Panc1 (cell line): Measurements from ENCODE around the gene LY6G6C. TPM values are rescaled to one million over a fixed set of nuclear protein-coding genes. Genes with fewer than 3 reads are reported as not detected.
A peak's percentile ranks its signal among the peaks of the same experiment; 100 is the strongest.

ENCODE experiments used
- ATAC-seq: fragments of 200-7000 bp; cut with Tn5 transposase; 2 replicates; pipeline ENCODE4 v1.9.1; 2020; ENCODE audit warnings: mild to moderate bottlenecking, moderate library complexity
- BruUV-seq: library from RNA; stranded (reverse); fragments of 400-500 nt; replicated peaks from 2 replicates; lab custom pipeline; 2021; lab: Mats Ljungman, UMichigan
- CTCF ChIA-PET: fragments of 300-600 bp; sonication (Branson Sonifier 250); formaldehyde crosslinking; loops from one replicate; lab custom pipeline; 2022; ENCODE audit warnings: antibody characterized with exemption; lab: Charles Lee
- POLR2A ChIA-PET: fragments of 300-600 bp; sonication (Branson Sonifier 250); formaldehyde crosslinking; loops from one replicate; lab custom pipeline; 2022; ENCODE audit warnings: antibody characterized with exemption; lab: Charles Lee
- DNase-seq: peaks from one replicate; pipeline ENCODE4 v3.0.0-alpha.2; 2010; ENCODE audit warnings: low read depth, low spot score
- H3K27ac ChIP-seq: 2 replicates; pipeline ENCODE4 v1.5.1; 2011; ENCODE audit warnings: mild to moderate bottlenecking, low read length, inconsistent platforms
- H3K27me3 ChIP-seq: fragments of 200-500 bp; sonication (Bioruptor generic); 2 replicates; pipeline ENCODE4 v1.6.0; 2014; ENCODE audit warnings: low read length, inconsistent platforms; ENCODE audit not compliant: control insufficient read depth, insufficient read depth
- H3K36me3 ChIP-seq: fragments of 200-500 bp; sonication (Bioruptor generic); 2 replicates; pipeline ENCODE4 v1.5.1; 2014; ENCODE audit warnings: inconsistent platforms, mild to moderate bottlenecking, low read length, moderate library complexity; ENCODE audit not compliant: control insufficient read depth, insufficient read depth
- H3K4me1 ChIP-seq: 2 replicates; pipeline ENCODE4 v1.5.1; 2011; ENCODE audit warnings: inconsistent platforms, mild to moderate bottlenecking, low read length, moderate library complexity; ENCODE audit not compliant: control insufficient read depth, insufficient read depth
- H3K4me3 ChIP-seq, 2 experiments: 2 replicates each; pipeline ENCODE4 v1.5.1; 2011 to 2012; ENCODE audit warnings: low read depth in 2 of 2, low read length in 2 of 2, mild to moderate bottlenecking in 2 of 2, inconsistent platforms in 1 of 2, moderate library complexity in 1 of 2
- H3K9me3 ChIP-seq: fragments of 200-500 bp; sonication (Bioruptor generic); 2 replicates; pipeline ENCODE4 v1.5.1; 2014; ENCODE audit warnings: low read depth, mild to moderate bottlenecking, inconsistent platforms, low read length, moderate library complexity; ENCODE audit not compliant: control insufficient read depth, insufficient read depth
- CTCF ChIP-seq: fragments of 450-650 bp; IDR thresholded peaks from 2 replicates; pipeline ENCODE4 v1.5.1; 2017; ENCODE audit warnings: mild to moderate bottlenecking
- POLR2AphosphoS5 ChIP-seq: IDR thresholded peaks from 2 replicates; pipeline ENCODE4 v1.6.1; 2012; ENCODE audit warnings: mild to moderate bottlenecking, low read depth, low read length, moderate library complexity
- REST ChIP-seq, 2 experiments: IDR thresholded peaks; 2 replicates each; pipeline ENCODE4 v1.6.1; 2011 to 2012; ENCODE audit warnings: low read depth in 2 of 2, control low read depth in 1 of 2, low read length in 1 of 2, mild to moderate bottlenecking in 1 of 2, moderate library complexity in 1 of 2; ENCODE audit not compliant: insufficient read depth in 1 of 2
- SIN3A ChIP-seq: IDR thresholded peaks from 2 replicates; pipeline ENCODE4 v1.6.1; 2012; ENCODE audit warnings: low read depth, mild to moderate bottlenecking, low read length, moderate library complexity, borderline replicate concordance; ENCODE audit not compliant: insufficient read depth
- TCF7L2 ChIP-seq: IDR thresholded peaks from 2 replicates; pipeline ENCODE4 v1.6.1; 2011; ENCODE audit warnings: mild to moderate bottlenecking, low read depth, low read length, inconsistent platforms
- in situ Hi-C: cut with HindIII; loops from 2 replicates; pipeline ENCODE4 v1.10.0; 2016; ENCODE audit warnings: low sequenced_read_pairs, low pct_unique_long_range_greater_than_20kb
- intact Hi-C: fragments of 100-400 bp; cut with micrococcal nuclease; formaldehyde crosslinking; loops from one replicate; pipeline ENCODE4 v1.10.0; 2022; ENCODE audit not compliant: unreplicated experiment
- total RNA-seq: library from RNA; stranded (reverse); gene quantifications from one replicate; pipeline ENCODE4 v1.2.1, GENCODE V29; 2021; ENCODE audit not compliant: unreplicated experiment

The LY6G6C gene
- total RNA-seq, 1 experiment from 2014 or later = 0.23 TPM

GRCh38 chr6:31762878-31763618, 41.5 kb upstream of the LY6G6C start:
- peak; percentile 32; the same call in 1 of the 2 replicates for ATAC-seq
- POLR2A ChIA-PET = no interaction called here
- H3K4me1 ChIP-seq = no peaks in the 10 kb centered on the region
- H3K36me3 ChIP-seq = no peaks in the 10 kb centered on the region
- TF ChIP-seq TCF7L2 (no peak), CTCF (no peak), POLR2AphosphoS5 (no peak), SIN3A (no peak), REST (IDR thresholded peaks at IDR 0.05; ENCODE audit: insufficient read depth in 1 of 2, low read depth in 2 of 2, low read length in 1 of 2) (no peak)
- no peak for DNase-seq
- no peaks in the 10 kb centered on the region for H3K27me3 ChIP-seq
- H3K9me3 ChIP-seq = no peaks in the 10 kb centered on the region
- in situ Hi-C loops (no loop called here), intact Hi-C loops (no loop called here)
- no TSS peak for BruUV-seq
- CTCF ChIA-PET = no interaction called here
- no peak overlapping the region for H3K27ac ChIP-seq
- H3K4me3 ChIP-seq = no peak overlapping the region

- no peak within 1 kb of the TSS for H3K4me3 ChIP-seq
- DNase-seq (no peak), ATAC-seq (no peak)
- no peaks in the 10 kb centered on the region for H3K27me3 ChIP-seq
- no TSS peak for BruUV-seq
- POLR2A ChIA-PET = no interaction called here
- no peaks in the 10 kb centered on the region for H3K9me3 ChIP-seq
- intact Hi-C loops (no loop called here), in situ Hi-C loops (no loop called here)
- no peaks in the 10 kb centered on the region for H3K4me1 ChIP-seq
- no peak within 1 kb of the TSS for H3K27ac ChIP-seq
- TF ChIP-seq REST (IDR thresholded peaks at IDR 0.05; ENCODE audit: insufficient read depth in 1 of 2, low read depth in 2 of 2, low read length in 1 of 2) (no peak), TCF7L2 (no peak), CTCF (no peak), POLR2AphosphoS5 (no peak), SIN3A (no peak)
- CTCF ChIA-PET = no interaction called here
- H3K36me3 ChIP-seq = no peaks in the 10 kb centered on the region
These were observed 40.8 kb upstream of the LY6G6C start, which contains the start of gene SAPCD1 for GRCh38 chr6:31762356-31762755. Gene SAPCD1 (plus strand): TSS chr6:31762656. CDS start chr6:31763055, 399 bp downstream.
